HUES6 (cell line): ENCODE results near the gene PCDHGA6.
"Not testable (repeated sequence)": the region's sequence is repeated elsewhere in the genome, so short reads cannot be mapped to it uniquely, and the experiment has no call there.

Source experiments
- H3K27ac ChIP-seq: 2 replicates; pipeline ENCODE4 v1.7.0; 2013; ENCODE audit warnings: low read depth, mild to moderate bottlenecking, low read length, inconsistent platforms
- H3K27me3 ChIP-seq: 2 replicates; pipeline ENCODE4 v1.6.1; 2013; ENCODE audit warnings: low read length; ENCODE audit not compliant: control insufficient read depth, insufficient read depth
- H3K36me3 ChIP-seq: 2 replicates; pipeline ENCODE4 v1.6.1; 2013; ENCODE audit warnings: low read length; ENCODE audit not compliant: control insufficient read depth, insufficient read depth
- H3K4me1 ChIP-seq: 2 replicates; pipeline ENCODE4 v1.6.1; 2013; ENCODE audit warnings: low read length; ENCODE audit not compliant: control insufficient read depth, insufficient read depth
- H3K4me3 ChIP-seq: 2 replicates; pipeline ENCODE4 v1.5.1; 2013; ENCODE audit warnings: low read depth, low read length
- H3K9ac ChIP-seq: one replicate; pipeline ENCODE4 v1.6.1; 2013; ENCODE audit warnings: mild to moderate bottlenecking, low read length
- H3K9me3 ChIP-seq: 2 replicates; pipeline ENCODE4 v1.6.1; 2013; ENCODE audit warnings: low read depth, low read length; ENCODE audit not compliant: control insufficient read depth, insufficient read depth

Gene PCDHGA6

GRCh38 chr5:141362719-141363118, 11.0 kb upstream of the PCDHGA6 start:
- peak overlapping the region; percentile 5 for H3K4me3 ChIP-seq
- no peak overlapping the region for H3K9ac ChIP-seq
- no peaks in the 10 kb centered on the region for H3K27me3 ChIP-seq
- no peaks in the 10 kb centered on the region; the same call in 1 of the 2 replicates for H3K36me3 ChIP-seq
- H3K9me3 ChIP-seq = peaks cover 54% of the 10 kb centered on the region
- no peaks in the 10 kb centered on the region for H3K4me1 ChIP-seq
- H3K27ac ChIP-seq = peak overlapping the region; percentile 26; the same call in 1 of the 2 replicates

- H3K9me3 ChIP-seq = peaks cover 57% of the 10 kb centered on the region
- no peak within 1 kb of the TSS for H3K27ac ChIP-seq
- peak within 1 kb of the TSS; percentile 5; the same call in 1 of the 2 replicates for H3K4me3 ChIP-seq
- no peaks in the 10 kb centered on the region for H3K27me3 ChIP-seq
- no peaks in the 10 kb centered on the region for H3K4me1 ChIP-seq
- no peaks in the 10 kb centered on the region; the same call in 1 of the 2 replicates for H3K36me3 ChIP-seq
- H3K9ac ChIP-seq = no peak within 1 kb of the TSS
These were observed 9.6 kb upstream of the PCDHGA6 start, which contains the start of gene PCDHGA5 for GRCh38 chr5:141363952-141364660. TSS of gene PCDHGA5 (plus strand) at chr5:141364162. CDS start at chr5:141364331, 169 bp downstream.

- Histone ChIP-seq H3K36me3 (no peaks in the 10 kb centered on the region; the same call in 1 of the 2 replicates), H3K27ac (no peak overlapping the region), H3K9ac (no peak overlapping the region), H3K9me3 (peaks cover 61% of the 10 kb centered on the region), H3K4me3 (no peak overlapping the region), H3K27me3 (no peaks in the 10 kb centered on the region), H3K4me1 (no peaks in the 10 kb centered on the region)
These were observed 7.4 kb upstream of the PCDHGA6 start for GRCh38 chr5:141366016-141366896.

DNA sequence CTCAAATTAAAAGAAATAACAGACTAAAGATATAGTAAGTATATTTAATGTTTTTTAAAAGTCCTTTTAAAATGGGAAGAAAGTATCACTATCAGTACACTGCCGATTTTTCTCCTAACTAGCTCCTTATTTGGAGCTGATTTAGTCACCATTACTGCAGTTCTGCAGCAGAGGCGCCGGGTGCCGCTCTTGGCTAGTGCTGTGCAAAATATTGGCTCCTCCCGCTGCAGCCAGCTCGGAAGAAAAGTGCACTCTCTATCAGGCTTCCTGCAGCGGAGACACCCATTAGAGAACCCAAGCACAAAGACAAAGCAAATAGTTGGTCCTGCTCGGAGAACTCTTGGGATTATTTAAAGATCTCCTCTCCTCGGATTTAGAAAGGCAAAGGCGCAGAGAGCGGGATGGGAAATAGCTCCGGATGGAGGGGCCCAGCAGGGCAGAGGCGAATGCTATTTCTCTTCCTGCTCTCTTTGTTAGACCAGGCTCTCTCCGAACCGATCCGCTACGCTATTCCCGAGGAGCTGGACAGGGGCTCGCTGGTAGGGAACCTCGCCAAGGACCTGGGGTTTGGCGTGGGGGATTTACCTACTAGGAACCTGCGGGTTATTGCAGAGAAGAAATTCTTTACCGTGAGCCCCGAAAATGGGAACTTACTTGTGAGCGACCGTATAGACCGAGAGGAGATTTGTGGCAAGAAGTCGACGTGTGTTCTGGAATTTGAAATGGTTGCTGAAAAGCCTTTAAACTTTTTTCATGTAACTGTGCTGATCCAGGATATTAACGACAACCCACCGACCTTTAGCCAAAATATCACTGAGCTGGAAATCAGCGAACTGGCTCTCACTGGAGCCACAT, 3.5 kb upstream of the PCDHGA6 start, which contains the start of gene PCDHGB3:
PCDHGB3 (plus strand) TSS at position 249 of the 855 bp plus-strand sequence; CDS start at position 402, 153 bp downstream.
- Histone ChIP-seq H3K9ac (no peak within 1 kb of the TSS), H3K4me3 (peak within 1 kb of the TSS; percentile 21), H3K9me3 (peaks cover 57% of the 10 kb centered on the region)

GRCh38 chr5:141371572-141372475, 1.9 kb upstream of the PCDHGA6 start:
- H3K4me3 ChIP-seq = no peak overlapping the region
- no peaks in the 10 kb centered on the region for H3K36me3 ChIP-seq
- no peaks in the 10 kb centered on the region for H3K4me1 ChIP-seq
- H3K27me3 ChIP-seq = no peaks in the 10 kb centered on the region
- peaks cover 55% of the 10 kb centered on the region for H3K9me3 ChIP-seq
- H3K9ac ChIP-seq = no peak overlapping the region
- H3K27ac ChIP-seq = no peak overlapping the region

More for the DNA sequence above, 3.5 kb upstream of the PCDHGA6 start, which contains the start of gene PCDHGB3:
- Histone ChIP-seq H3K27me3 (no peaks in the 10 kb centered on the region), H3K4me1 (no peaks in the 10 kb centered on the region), H3K36me3 (no peaks in the 10 kb centered on the region; the same call in 1 of the 2 replicates), H3K27ac (no peak within 1 kb of the TSS)

GRCh38 chr5:141374627-141375026, 936 bp downstream of the PCDHGA6 start:
- no peaks in the 10 kb centered on the region for H3K36me3 ChIP-seq
- no peak overlapping the region for H3K27ac ChIP-seq
- no peaks in the 10 kb centered on the region for H3K4me1 ChIP-seq
- H3K9ac ChIP-seq = no peak overlapping the region
- H3K9me3 ChIP-seq = peaks cover 55% of the 10 kb centered on the region
- H3K4me3 ChIP-seq = no peak overlapping the region
- H3K27me3 ChIP-seq = no peaks in the 10 kb centered on the region

DNA sequence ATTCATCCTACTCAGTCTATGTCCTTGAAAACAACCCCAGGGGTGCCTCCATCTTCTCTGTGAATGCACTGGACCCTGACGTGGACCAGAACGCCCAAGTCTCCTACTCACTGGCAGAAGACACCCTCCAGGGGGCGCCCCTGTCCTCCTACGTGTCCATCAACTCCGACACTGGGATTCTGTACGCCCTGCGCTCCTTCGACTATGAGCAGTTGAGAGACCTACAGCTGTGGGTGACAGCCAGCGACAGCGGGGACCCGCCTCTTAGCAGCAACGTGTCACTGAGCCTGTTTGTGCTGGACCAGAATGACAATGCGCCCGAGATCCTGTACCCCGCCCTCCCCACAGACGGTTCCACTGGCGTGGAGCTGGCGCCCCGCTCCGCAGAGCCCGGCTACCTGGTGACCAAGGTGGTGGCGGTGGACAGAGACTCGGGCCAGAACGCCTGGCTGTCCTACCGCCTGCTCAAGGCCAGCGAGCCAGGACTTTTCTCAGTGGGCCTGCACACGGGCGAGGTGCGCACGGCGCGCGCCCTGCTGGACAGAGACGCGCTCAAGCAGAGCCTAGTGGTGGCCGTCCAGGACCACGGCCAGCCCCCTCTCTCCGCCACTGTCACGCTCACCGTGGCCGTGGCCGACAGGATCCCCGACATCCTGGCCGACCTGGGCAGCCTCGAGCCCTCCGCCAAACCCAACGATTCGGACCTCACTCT, 1.9 kb downstream of the PCDHGA6 start:
- not testable (repeated sequence) for H3K27me3 ChIP-seq, H3K9ac ChIP-seq, H3K4me3 ChIP-seq, H3K4me1 ChIP-seq, H3K27ac ChIP-seq, H3K36me3 ChIP-seq
- peaks cover 50% of the 10 kb centered on the region for H3K9me3 ChIP-seq

- H3K27ac ChIP-seq = no peak within 1 kb of the TSS
- peak within 1 kb of the TSS; percentile 54 for H3K9ac ChIP-seq
- H3K36me3 ChIP-seq = no peaks in the 10 kb centered on the region
- H3K4me1 ChIP-seq = no peaks in the 10 kb centered on the region
- H3K27me3 ChIP-seq = peaks cover 12% of the 10 kb centered on the region
- peak within 1 kb of the TSS; percentile 71 for H3K4me3 ChIP-seq
- H3K9me3 ChIP-seq = peaks cover 32% of the 10 kb centered on the region
These were observed 9.0 kb downstream of the PCDHGA6 start, which contains the start of gene PCDHGA7 for GRCh38 chr5:141382469-141383294. TSS of gene PCDHGA7 (plus strand) at chr5:141382742. CDS start at chr5:141382900, 158 bp downstream.

- Histone ChIP-seq H3K27ac (no peak overlapping the region), H3K4me3 (peak overlapping the region; percentile 71), H3K27me3 (peaks cover 16% of the 10 kb centered on the region), H3K9me3 (peaks cover 34% of the 10 kb centered on the region), H3K4me1 (no peaks in the 10 kb centered on the region), H3K36me3 (peaks cover 1% of the 10 kb centered on the region; the same call in 1 of the 2 replicates), H3K9ac (no peak overlapping the region)
These were observed 9.7 kb downstream of the PCDHGA6 start for GRCh38 chr5:141383345-141383744.
